RWPE2 (cell line): ENCODE results near the gene PPP1R3G.
"Not testable (repeated sequence)": the region's sequence is repeated elsewhere in the genome, so short reads cannot be mapped to it uniquely, and the experiment has no call there.

Source experiments
- ATAC-seq: fragments of 200-7000 bp; cut with Tn5 transposase; 3 replicates; pipeline ENCODE4 v1.9.1; 2021; ENCODE audit warnings: low read depth
- DNase-seq: peaks from one replicate; pipeline ENCODE4 v3.0.0-alpha.2; 2020; ENCODE audit warnings: low spot score
- H3K27ac ChIP-seq: fragments of 450-650 bp; 2 replicates; pipeline ENCODE4 v1.5.1; 2017; ENCODE audit warnings: mild to moderate bottlenecking; ENCODE audit not compliant: poor library complexity, severe bottlenecking
- H3K27me3 ChIP-seq: fragments of 250-450 bp; sonication (Bioruptor Pico); 2 replicates; pipeline ENCODE4 v1.5.1; 2021; ENCODE audit warnings: mild to moderate bottlenecking, moderate library complexity; ENCODE audit not compliant: insufficient read depth, poor library complexity, severe bottlenecking
- H3K36me3 ChIP-seq: fragments of 250-450 bp; sonication (Bioruptor Pico); 2 replicates; pipeline ENCODE4 v1.5.1; 2020; ENCODE audit warnings: low read depth, mild to moderate bottlenecking, moderate library complexity
- H3K4me1 ChIP-seq: fragments of 250-450 bp; sonication (Bioruptor Pico); 2 replicates; pipeline ENCODE4 v1.5.1; 2021; ENCODE audit warnings: mild to moderate bottlenecking, moderate library complexity; ENCODE audit not compliant: insufficient read depth, poor library complexity, severe bottlenecking
- H3K4me3 ChIP-seq: fragments of 250-450 bp; sonication (Bioruptor Pico); 2 replicates; pipeline ENCODE4 v1.5.1; 2021; ENCODE audit warnings: mild to moderate bottlenecking, moderate library complexity; ENCODE audit not compliant: severe bottlenecking
- H3K9me3 ChIP-seq: fragments of 250-450 bp; sonication (Bioruptor Pico); 2 replicates; pipeline ENCODE4 v1.5.1; 2021; ENCODE audit warnings: mild to moderate bottlenecking, moderate library complexity; ENCODE audit not compliant: severe bottlenecking
- TF ChIP-seq, protein P1 (sequence below): fragments of 450-650 bp; IDR thresholded peaks from one replicate; pipeline ENCODE4 v1.5.1; 2017; ENCODE audit warnings: mild to moderate bottlenecking, moderate library complexity; ENCODE audit not compliant: poor library complexity, severe bottlenecking

Gene PPP1R3G

DNA sequence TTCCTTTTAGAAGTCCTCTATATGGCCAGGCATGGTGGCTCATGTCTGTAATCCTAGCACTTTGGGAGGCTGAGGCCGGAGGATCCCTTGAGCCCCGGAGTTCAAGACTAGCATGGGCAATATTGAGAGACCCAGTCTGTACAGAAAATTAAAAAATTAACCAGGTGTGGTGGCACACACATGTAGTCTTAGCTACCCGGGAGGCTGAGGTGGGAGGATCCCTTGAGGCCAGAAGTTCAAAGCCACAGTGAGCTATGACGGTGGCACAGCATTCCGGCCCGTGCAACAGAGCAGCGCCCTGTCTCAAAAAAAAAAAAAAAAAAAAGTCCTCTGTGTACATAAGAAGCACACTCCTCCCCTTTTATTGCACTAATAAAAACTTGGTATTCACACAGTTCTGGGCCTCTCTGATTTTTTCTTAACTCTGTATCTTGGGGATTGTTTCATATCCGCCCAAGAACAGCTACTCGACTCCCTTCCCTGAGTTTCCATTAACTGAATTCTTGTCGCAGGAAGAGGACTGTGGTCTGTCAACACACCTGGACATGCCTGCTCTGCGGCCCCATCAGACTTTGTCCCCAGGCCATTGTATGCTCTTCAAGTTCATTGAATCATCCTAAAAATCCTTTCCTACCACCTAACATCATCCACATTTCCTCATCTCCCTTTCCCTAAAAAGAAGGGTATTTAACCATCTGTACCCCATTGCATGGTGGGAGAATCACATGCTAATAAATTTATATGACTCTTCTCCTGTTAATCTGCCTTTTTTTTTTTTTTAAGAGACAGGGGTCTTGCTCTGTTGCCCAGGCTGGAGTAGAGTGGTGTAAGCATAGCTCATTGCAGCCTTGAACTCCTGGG is 25.9 kb upstream of the PPP1R3G start:
- DNase-seq, result no peak
- ATAC-seq, result no peak
- TF ChIP-seq, protein P1, sequence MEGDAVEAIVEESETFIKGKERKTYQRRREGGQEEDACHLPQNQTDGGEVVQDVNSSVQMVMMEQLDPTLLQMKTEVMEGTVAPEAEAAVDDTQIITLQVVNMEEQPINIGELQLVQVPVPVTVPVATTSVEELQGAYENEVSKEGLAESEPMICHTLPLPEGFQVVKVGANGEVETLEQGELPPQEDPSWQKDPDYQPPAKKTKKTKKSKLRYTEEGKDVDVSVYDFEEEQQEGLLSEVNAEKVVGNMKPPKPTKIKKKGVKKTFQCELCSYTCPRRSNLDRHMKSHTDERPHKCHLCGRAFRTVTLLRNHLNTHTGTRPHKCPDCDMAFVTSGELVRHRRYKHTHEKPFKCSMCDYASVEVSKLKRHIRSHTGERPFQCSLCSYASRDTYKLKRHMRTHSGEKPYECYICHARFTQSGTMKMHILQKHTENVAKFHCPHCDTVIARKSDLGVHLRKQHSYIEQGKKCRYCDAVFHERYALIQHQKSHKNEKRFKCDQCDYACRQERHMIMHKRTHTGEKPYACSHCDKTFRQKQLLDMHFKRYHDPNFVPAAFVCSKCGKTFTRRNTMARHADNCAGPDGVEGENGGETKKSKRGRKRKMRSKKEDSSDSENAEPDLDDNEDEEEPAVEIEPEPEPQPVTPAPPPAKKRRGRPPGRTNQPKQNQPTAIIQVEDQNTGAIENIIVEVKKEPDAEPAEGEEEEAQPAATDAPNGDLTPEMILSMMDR, result no peak
- Histone ChIP-seq H3K9me3 (no peaks in the 10 kb centered on the region), H3K4me1 (no peaks in the 10 kb centered on the region), H3K4me3 (no peak overlapping the region), H3K27me3 (no peaks in the 10 kb centered on the region), H3K36me3 (no peaks in the 10 kb centered on the region), H3K27ac (no peak overlapping the region)

DNA sequence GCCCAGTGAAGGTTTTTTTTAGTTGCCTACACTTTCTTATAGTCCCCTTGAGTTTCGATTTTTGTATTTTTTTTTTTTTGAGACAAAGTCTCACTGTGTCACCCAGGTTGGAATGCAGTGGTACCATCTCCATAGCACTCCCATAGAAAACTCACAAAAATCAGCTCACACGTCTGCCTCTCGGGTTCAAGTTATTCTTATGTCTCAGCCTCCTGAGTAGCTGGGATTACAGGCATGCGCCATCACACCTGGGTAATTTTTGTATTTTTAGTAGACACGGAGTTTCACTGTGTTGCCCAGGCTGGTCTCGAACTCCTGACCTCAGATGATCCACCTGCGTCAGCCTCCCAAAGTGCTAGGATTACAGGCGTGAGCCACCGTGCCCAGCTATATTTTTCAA is 24.7 kb upstream of the PPP1R3G start:
- not testable (repeated sequence) for H3K4me1 ChIP-seq, ATAC-seq, H3K4me3 ChIP-seq, H3K36me3 ChIP-seq, H3K27ac ChIP-seq, H3K27me3 ChIP-seq, H3K9me3 ChIP-seq, DNase-seq

DNA sequence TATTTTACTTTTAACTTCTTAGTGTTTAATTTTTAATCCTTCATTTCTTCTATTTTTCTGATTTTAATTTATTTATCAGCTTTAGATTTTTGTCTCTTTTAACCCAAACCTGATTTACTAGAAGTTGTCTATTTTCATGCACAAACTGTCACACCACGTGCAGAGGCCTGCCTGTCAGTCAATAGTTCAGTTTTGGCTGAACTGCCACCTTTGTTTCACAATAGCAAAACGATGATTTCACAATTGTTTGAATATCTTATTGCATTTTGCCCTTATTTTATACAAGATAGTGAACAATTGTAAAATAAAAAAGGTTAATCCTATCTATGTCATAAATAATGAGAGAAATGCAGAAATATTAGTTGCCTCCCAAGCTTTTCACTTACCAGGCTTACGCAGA is 24.0 kb upstream of the PPP1R3G start:
- TF ChIP-seq, protein P1, result no peak
- Histone ChIP-seq H3K4me3 (no peak overlapping the region), H3K9me3 (no peaks in the 10 kb centered on the region), H3K27me3 (no peaks in the 10 kb centered on the region), H3K36me3 (no peaks in the 10 kb centered on the region), H3K4me1 (no peaks in the 10 kb centered on the region), H3K27ac (no peak overlapping the region)
- ATAC-seq (no peak), DNase-seq (no peak)

DNA sequence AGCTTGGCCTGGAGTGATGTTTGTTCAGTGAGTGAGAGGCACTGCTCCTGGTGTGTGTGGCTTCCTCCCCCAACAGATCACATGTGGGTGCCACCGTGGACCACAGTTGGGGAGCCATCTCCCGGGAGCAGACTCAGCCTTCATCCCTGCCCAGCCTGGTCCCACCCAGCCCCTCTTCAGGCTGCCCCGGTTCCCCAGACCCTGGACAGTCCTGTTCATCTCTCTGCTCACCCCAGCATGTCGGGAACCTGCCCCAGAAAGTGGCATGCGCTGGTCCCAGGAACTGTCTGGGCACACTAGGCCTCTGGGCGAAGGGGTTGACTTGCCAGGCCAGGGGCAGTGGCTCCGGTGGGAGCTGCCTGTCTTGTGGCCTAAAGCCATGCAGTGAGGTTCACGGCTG is 21.5 kb upstream of the PPP1R3G start:
- no peak for ATAC-seq
- H3K27me3 ChIP-seq, result no peaks in the 10 kb centered on the region

DNA sequence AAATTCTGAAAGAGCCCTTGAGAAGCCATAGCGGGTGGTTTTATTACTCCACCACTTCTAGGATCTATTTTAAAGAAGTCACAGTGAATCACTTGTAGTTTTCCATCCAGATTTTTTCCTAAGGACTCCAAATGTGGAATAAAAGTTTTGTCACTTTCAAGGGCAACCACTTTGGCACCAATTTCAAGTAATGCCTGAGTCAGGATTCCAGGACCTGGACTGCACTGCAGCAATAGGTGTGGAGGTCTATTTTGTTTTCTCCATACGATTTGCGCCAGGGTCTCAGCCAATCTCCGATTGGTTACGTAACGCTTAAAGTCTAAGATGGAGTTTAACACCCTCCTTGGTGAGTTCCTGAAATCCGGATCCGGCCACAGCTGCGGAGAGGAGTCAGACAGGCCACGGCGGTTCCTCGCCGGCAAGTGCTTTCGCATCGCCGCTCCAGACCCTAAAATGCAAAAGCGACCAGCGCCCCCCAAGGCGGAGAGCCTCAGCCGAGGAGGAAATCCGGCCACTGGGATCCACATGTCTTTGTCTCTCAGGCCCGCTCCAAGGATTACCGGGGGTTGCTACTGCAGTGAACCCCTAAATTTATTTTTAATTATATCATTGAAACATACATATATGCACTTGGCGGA is 18.6 kb upstream of the PPP1R3G start:
- TF ChIP-seq, protein P1, result no peak
- H3K27ac ChIP-seq, result no peak overlapping the region
- no peak overlapping the region for H3K4me3 ChIP-seq
- H3K9me3 ChIP-seq, result no peaks in the 10 kb centered on the region
- no peaks in the 10 kb centered on the region for H3K27me3 ChIP-seq
- no peaks in the 10 kb centered on the region for H3K4me1 ChIP-seq
- no peak for DNase-seq
- H3K36me3 ChIP-seq, result no peaks in the 10 kb centered on the region
- ATAC-seq, result no peak

More for the DNA sequence above, 21.5 kb upstream of the PPP1R3G start:
- no peaks in the 10 kb centered on the region for H3K36me3 ChIP-seq
- no peak for DNase-seq
- H3K9me3 ChIP-seq, result no peaks in the 10 kb centered on the region
- no peak overlapping the region for H3K27ac ChIP-seq
- TF ChIP-seq, protein P1, result no peak
- H3K4me1 ChIP-seq, result no peaks in the 10 kb centered on the region
- no peak overlapping the region for H3K4me3 ChIP-seq
